HepG2 (cell line): ENCODE measurements around the gene HERC4.

ENCODE experiments used
- KDM2A ChIP-seq: sonication (generic); formaldehyde crosslinking; IDR thresholded peaks from 2 replicates; pipeline ENCODE4 v1.4.0; 2020; ENCODE audit warnings: low read depth, missing genetic modification reagents, borderline replicate concordance
- TF ChIP-seq, protein P1 (sequence below): sonication (generic); formaldehyde crosslinking; IDR thresholded peaks from 2 replicates; pipeline ENCODE4 v1.5.0; 2020; ENCODE audit warnings: mild to moderate bottlenecking, missing genetic modification reagents, moderate library complexity

DNA sequence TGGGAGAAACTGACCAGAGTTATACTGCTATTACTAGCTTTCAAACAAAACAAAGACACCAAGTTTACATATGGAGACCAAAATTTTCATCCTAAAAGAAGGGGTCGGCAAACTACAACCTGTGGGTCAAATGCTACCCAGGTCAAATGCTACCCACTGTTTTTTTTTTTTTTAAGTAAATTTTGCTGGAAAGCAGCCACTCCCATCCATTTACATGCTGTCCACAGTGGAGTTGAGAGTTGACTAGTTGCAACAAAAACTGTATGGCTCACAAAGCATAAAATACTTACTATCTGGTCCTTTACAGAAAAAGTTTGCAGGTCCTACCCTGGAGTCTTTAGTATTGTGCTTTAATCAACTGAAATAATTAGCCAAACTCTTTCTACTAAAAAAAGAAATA lies 99.2 kb downstream of the HERC4 start:
- no peak for TF ChIP-seq KDM2A (CRISPR knock-in tag)
- TF ChIP-seq, protein P1, sequence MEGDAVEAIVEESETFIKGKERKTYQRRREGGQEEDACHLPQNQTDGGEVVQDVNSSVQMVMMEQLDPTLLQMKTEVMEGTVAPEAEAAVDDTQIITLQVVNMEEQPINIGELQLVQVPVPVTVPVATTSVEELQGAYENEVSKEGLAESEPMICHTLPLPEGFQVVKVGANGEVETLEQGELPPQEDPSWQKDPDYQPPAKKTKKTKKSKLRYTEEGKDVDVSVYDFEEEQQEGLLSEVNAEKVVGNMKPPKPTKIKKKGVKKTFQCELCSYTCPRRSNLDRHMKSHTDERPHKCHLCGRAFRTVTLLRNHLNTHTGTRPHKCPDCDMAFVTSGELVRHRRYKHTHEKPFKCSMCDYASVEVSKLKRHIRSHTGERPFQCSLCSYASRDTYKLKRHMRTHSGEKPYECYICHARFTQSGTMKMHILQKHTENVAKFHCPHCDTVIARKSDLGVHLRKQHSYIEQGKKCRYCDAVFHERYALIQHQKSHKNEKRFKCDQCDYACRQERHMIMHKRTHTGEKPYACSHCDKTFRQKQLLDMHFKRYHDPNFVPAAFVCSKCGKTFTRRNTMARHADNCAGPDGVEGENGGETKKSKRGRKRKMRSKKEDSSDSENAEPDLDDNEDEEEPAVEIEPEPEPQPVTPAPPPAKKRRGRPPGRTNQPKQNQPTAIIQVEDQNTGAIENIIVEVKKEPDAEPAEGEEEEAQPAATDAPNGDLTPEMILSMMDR (CRISPR knock-in tag), result no peak
